ENCODE data around the gene SCUBE1.

The SCUBE1 gene

DNA sequence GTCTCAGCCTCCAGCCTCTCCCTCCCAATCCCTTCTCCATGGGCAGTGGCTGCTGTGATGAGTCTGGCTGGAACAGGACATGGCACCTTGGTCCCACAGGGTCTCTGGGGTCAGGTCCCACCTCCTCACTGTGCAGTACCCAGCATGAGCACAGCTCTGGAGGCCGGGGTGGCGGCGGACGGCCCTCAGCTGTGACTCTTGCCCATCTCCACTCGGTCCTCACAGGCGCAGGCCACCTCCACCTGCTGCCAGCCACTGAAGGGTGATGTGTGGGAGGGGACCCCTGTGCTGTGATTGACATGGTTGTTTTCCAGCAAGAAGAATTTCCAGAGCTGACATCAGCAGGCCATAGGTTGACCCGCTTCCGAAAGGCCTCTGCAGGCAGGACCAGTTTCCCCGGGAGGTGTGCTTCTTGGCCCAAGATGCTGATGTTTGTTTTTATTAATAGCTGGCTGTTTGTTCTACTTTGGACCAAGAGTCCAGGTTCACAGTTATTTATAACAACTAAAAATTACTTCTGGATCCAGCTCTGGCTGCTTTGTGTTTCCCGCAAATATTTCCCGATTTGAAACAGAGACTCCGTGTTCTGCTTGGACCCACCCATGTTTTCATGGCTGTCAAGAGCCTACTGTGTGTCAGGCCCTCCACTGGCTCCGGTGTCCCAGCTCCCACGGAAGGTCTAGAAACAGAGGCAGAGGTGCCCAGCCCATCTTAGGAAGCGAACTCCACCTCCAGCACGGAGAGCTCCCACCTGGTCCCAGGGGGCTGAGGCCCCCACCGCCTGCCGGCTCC lies 45.7 kb downstream of the SCUBE1 start:
- no peak for DNase-seq
- TF ChIP-seq, protein P1, sequence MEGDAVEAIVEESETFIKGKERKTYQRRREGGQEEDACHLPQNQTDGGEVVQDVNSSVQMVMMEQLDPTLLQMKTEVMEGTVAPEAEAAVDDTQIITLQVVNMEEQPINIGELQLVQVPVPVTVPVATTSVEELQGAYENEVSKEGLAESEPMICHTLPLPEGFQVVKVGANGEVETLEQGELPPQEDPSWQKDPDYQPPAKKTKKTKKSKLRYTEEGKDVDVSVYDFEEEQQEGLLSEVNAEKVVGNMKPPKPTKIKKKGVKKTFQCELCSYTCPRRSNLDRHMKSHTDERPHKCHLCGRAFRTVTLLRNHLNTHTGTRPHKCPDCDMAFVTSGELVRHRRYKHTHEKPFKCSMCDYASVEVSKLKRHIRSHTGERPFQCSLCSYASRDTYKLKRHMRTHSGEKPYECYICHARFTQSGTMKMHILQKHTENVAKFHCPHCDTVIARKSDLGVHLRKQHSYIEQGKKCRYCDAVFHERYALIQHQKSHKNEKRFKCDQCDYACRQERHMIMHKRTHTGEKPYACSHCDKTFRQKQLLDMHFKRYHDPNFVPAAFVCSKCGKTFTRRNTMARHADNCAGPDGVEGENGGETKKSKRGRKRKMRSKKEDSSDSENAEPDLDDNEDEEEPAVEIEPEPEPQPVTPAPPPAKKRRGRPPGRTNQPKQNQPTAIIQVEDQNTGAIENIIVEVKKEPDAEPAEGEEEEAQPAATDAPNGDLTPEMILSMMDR (IDR thresholded peaks at IDR 0.05): no peak
- Mint-ChIP-seq H3K27ac (peak overlapping the region; percentile 84), H3K36me3 (ENCODE audit: low read depth) (peaks cover 9% of the 10 kb centered on the region), H3K9me3 (peaks cover 4% of the 10 kb centered on the region), H3K4me3 (no peak overlapping the region), H3K27me3 (ENCODE audit: low read depth, poor library complexity) (no peaks in the 10 kb centered on the region), H3K4me1 (peaks cover 95% of the 10 kb centered on the region)

DNA sequence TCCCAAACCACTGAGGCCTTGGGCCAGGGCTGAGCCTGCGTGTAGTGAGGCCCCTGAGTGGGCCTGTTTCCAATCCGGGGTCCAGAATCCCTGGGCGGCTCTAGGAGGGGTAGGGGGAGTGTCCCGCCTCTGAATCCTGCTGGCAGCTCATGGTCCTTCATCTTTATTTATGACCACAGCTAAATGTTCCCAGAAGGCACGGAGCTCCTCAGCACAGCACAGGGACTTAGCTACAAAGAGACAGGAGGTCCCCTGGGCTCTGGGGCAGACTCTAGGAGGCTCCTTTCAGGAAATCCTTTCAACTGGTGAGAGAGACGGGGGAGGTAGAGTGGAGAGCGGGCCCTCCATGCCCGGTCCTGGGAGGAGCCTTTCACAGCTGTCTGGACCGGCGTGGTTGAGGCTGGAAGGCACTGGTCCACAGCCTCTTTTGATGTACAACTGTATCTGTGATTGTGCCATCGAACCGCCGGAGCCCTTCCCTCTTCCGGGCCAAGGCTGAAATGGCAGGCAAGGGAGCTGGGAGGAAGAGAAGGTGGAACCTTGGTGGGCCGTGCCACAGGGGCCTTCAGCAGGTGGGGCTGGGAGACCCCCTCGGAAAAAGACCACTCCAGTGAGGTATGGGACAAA lies 46.8 kb downstream of the SCUBE1 start:
- TF ChIP-seq, protein P1 (IDR thresholded peaks at IDR 0.05): no peak
- Mint-ChIP-seq H3K9me3 (peaks cover 4% of the 10 kb centered on the region), H3K4me3 (peak overlapping the region; percentile 67), H3K27ac (peak overlapping the region; percentile 89), H3K27me3 (ENCODE audit: low read depth, poor library complexity) (peaks cover 2% of the 10 kb centered on the region), H3K36me3 (ENCODE audit: low read depth) (peaks cover 9% of the 10 kb centered on the region), H3K4me1 (peaks cover 94% of the 10 kb centered on the region)
- peak; percentile 58 for DNase-seq

DNA sequence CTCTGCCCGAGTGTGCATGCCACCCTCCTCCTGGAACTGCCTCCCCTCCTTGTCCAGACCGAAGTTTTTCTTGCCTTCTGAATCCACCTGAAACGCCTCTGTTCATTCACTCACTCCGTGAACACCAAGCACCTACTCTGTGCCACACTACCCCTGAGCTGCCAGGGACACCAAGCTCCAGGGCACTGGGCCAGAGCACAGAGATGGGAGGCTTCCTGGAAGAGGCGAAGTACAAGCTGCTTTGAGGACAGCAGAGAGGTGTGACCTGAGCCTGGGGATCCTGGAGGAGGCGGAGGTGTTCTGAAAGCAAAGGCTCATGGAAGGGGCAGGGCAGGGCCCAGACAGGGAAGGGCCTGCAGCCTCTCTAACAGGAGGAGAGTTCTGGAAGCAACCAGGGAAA lies 47.5 kb downstream of the SCUBE1 start:
- Mint-ChIP-seq H3K4me1 (peaks cover 91% of the 10 kb centered on the region), H3K36me3 (ENCODE audit: low read depth) (peaks cover 9% of the 10 kb centered on the region), H3K27me3 (ENCODE audit: low read depth, poor library complexity) (peaks cover 3% of the 10 kb centered on the region), H3K9me3 (peaks cover 4% of the 10 kb centered on the region), H3K27ac (peak overlapping the region; percentile 86), H3K4me3 (peak overlapping the region; percentile 51)
- no peak for DNase-seq
- TF ChIP-seq, protein P1 (IDR thresholded peaks at IDR 0.05): no peak

DNA sequence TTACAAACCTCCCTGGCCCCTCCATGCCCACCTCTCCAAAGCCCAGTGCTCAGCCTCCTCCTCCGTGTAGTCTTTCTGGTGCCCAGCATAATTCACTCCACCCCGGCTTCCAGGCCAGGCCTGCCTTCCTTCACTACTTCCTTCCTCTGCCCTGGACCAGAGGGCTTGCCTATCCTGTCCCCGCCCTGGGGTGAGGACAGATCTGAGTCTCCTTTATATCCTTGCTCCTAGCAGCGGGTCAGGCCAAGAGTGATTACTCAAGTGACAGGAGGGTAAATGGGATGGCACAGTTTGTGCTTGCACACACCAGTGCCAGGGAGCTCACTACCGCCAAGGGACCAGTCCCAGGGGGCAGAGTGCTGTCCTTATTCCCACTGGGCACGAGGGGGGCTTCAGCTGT lies 48.0 kb downstream of the SCUBE1 start:
- peak overlapping the region; percentile 12 for H3K4me3 Mint-ChIP-seq
- H3K36me3 Mint-ChIP-seq (ENCODE audit: low read depth): peaks cover 8% of the 10 kb centered on the region
- peaks cover 91% of the 10 kb centered on the region for H3K4me1 Mint-ChIP-seq
- TF ChIP-seq, protein P1 (IDR thresholded peaks at IDR 0.05): no peak
- H3K27ac Mint-ChIP-seq: peak overlapping the region; percentile 41
- peaks cover 4% of the 10 kb centered on the region for H3K9me3 Mint-ChIP-seq
- DNase-seq: no peak
- peaks cover 3% of the 10 kb centered on the region for H3K27me3 Mint-ChIP-seq (ENCODE audit: low read depth, poor library complexity)

DNA sequence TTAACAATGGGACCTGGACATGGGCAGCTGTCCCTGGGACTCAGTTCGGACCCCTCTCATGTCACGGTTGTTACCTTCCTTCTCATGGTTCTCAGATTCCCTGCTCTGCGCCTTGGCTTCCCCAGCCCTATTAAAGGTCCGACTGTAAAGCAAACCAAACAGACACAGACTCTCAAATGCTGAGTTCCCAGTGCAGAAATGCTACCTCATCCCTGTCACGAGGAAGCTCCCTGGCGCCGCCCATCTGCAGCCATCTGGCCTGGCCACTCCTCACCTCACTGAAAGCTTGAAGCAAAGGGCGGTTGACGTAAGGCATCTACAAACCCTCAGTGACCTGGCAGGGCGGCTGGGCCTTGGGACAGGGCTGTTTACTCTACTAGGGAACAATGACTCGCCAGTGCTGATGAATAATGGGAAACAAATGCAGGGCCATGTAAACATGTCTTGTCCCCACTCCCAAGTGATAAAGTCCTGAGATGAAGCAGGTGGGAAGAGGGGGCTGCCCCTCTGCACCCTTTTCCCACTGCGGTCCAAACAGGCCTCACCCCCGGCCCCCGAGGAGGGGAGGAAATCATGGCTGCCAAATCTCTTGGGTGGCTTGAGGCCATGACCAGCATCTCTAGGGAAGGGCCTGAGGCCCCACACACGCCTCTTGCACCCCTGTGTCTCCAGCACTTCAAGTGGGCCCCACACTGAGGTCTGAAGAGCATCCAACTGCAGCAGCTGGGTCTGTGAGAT lies 49.3 kb downstream of the SCUBE1 start:
- Mint-ChIP-seq H3K4me1 (peaks cover 95% of the 10 kb centered on the region), H3K27me3 (ENCODE audit: low read depth, poor library complexity) (peaks cover 6% of the 10 kb centered on the region), H3K36me3 (ENCODE audit: low read depth) (no peaks in the 10 kb centered on the region), H3K9me3 (no peaks in the 10 kb centered on the region), H3K4me3 (peak overlapping the region; percentile 40), H3K27ac (peak overlapping the region; percentile 90)
- DNase-seq: peak; percentile 46
- TF ChIP-seq, protein P1 (IDR thresholded peaks at IDR 0.05): no peak

Measured in nephron progenitor cell (in vitro differentiated cells).